Bronchial epithelial cell (primary cell): ENCODE results near the gene EPHA3. TPM values are rescaled to one million over a fixed set of nuclear protein-coding genes. Genes with fewer than 3 reads are reported as not detected.

ENCODE experiments used
- DNase-seq: peaks from one replicate; pipeline ENCODE4 v3.0.0-alpha.2; 2010; ENCODE audit warnings: low read depth
- FAIRE-seq: peaks from 2 replicates; lab custom pipeline; 2011; peaks lifted over from hg19 to GRCh38; lab: Jason Lieb, UNC
- H3K27me3 ChIP-seq: 2 replicates; pipeline ENCODE4 v1.5.1; 2011; ENCODE audit warnings: low read length; ENCODE audit not compliant: control insufficient read depth, insufficient read depth
- H3K36me3 ChIP-seq: 2 replicates; pipeline ENCODE4 v1.5.1; 2011; ENCODE audit warnings: low read length; ENCODE audit not compliant: control insufficient read depth, insufficient read depth
- H3K4me3 ChIP-seq: 2 replicates; pipeline ENCODE4 v1.5.1; 2011; ENCODE audit warnings: mild to moderate bottlenecking, low read depth, low read length, control low read depth
- CTCF ChIP-seq: IDR thresholded peaks from 2 replicates; pipeline ENCODE4 v1.5.1; 2011; ENCODE audit warnings: mild to moderate bottlenecking, moderate library complexity, low read length, control low read depth, inconsistent platforms; ENCODE audit not compliant: insufficient read depth, severe bottlenecking
- total RNA-seq: library from RNA; depleted of rRNA; stranded (reverse); fragments of >200 nt; gene quantifications from 2 replicates; pipeline ENCODE4 v1.2.1, GENCODE V29; 2014

Gene EPHA3
- total RNA-seq, 1 donor from 2014 or later: under 0.01 TPM

GRCh38 chr3:89467898-89468363 is 360.5 kb downstream of the EPHA3 start:
- Histone ChIP-seq H3K36me3 (no peaks in the 10 kb centered on the region), H3K27me3 (no peaks in the 10 kb centered on the region), H3K4me3 (no peak overlapping the region)
- FAIRE-seq (no peak), DNase-seq (no peak)
- no peak for TF ChIP-seq CTCF

GRCh38 chr3:89472101-89472500 is 364.7 kb downstream of the EPHA3 start:
- Histone ChIP-seq H3K4me3 (no peak overlapping the region), H3K36me3 (no peaks in the 10 kb centered on the region), H3K27me3 (no peaks in the 10 kb centered on the region)
- TF ChIP-seq CTCF: no peak
- FAIRE-seq (no peak), DNase-seq (no peak)

- no peak for TF ChIP-seq CTCF
- Histone ChIP-seq H3K36me3 (no peaks in the 10 kb centered on the region), H3K27me3 (no peaks in the 10 kb centered on the region), H3K4me3 (no peak overlapping the region)
- peak; percentile 10 for DNase-seq
- FAIRE-seq: no peak
Observed at GRCh38 chr3:89474333-89475130, 367.1 kb downstream of the EPHA3 start.

GRCh38 chr3:89488800-89489580 is 381.6 kb downstream of the EPHA3 start:
- no peaks in the 10 kb centered on the region for H3K36me3 ChIP-seq
- no peaks in the 10 kb centered on the region for H3K27me3 ChIP-seq
- no peak overlapping the region for H3K4me3 ChIP-seq
- TF ChIP-seq CTCF: no peak
- no peak for FAIRE-seq
- DNase-seq: no peak

GRCh38 chr3:89490129-89490528 is 382.7 kb downstream of the EPHA3 start:
- DNase-seq: no peak
- no peaks in the 10 kb centered on the region for H3K36me3 ChIP-seq
- no peak for FAIRE-seq
- no peak overlapping the region for H3K4me3 ChIP-seq
- no peaks in the 10 kb centered on the region for H3K27me3 ChIP-seq
- no peak for TF ChIP-seq CTCF
